HG03439 (cell line): Measurements from ENCODE around the gene DCHS2.

Source experiments
- ATAC-seq: cut with Tn5 transposase; IDR thresholded peaks from one replicate; pipeline ENCODE4 v1.9.1; 2021; ENCODE audit warnings: mild to moderate bottlenecking, moderate library complexity; ENCODE audit not compliant: unreplicated experiment

DCHS2 gene

DNA sequence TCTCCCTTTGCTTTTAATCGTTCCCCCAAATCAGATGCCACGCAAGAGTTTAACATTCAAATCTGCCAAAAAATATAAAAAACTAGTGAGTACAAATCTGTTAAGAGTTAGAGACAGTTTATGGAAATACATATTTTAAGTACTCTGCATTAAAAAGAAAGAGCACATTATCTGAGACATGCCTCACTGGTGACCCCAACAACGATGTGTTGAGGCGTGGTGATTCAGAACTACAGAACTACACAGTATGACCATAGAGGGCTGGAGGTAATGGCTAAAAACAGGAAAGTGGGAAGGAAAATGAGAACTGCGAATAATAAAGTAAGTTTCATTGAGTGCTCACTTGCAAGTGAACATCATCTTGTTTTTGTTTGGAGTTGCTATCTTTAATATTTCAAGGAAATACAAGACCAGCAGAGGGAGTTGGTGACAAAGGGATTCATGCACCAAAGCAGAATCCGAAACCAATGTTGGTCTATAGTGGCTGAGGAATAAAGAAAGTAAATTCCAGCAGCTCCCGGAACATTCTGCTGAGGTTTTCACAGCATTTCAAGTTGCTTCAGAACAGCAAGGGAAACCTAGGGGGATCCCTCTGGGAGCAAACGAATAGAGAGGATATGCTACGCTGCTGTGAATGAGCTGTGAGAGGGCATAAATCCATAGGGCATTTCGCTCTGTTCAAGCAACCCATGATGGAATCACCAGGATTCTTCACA is 92.2 kb downstream of the DCHS2 start:
- no peak for ATAC-seq

DNA sequence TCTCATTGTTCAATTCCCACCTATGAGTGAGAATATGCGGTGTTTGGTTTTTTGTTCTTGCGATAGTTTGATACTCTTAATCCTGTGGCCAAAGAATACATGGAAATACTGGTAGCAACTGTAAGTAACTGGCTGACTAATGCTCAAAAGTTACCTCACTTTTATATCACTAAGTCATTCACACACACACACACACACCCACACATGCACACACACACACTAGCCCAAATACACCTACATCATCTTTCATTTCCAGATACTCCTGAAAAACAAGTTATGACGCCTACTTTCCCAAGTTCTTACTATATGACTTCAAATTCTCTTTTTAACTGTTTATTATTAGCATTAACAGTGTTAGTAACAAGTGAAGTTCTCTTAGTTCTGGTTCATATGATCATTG is 101.3 kb downstream of the DCHS2 start:
- no peak for ATAC-seq

DNA sequence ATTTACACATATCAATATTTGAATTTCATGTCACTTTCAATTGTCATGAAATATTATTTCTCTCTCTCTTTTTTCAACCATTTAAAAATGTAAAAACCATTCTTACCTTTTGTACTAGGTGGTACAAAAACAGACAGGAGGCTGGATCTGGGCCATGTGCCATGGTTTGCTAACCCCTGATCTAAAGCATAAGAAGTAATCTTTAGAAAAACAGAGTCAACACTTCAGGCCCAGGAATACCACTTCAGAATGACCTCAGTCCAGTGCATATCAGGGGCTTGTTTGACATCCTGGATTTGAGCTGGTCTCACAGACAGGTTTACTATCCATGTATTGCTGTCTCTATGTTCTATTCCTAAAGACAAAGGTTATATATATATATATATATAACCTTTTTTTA is 102.5 kb downstream of the DCHS2 start:
- no peak for ATAC-seq

DNA sequence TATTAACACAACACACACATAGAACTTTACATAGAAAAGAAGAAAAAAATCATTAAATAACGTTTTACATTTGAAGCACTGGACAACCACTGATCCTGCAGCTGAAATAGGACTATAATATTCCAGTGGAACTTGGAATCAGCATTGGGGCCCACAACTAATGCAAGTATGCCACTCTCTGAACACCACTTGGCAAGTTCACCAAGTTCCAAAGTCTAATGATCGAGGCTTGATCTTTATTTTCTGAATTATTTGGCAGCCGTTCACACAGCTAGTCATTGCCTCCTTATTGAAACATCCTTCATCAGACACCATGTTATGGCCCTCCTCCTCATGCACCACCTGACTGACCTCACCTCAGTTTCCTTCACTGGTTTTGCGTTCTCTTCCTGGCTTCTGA is 107.6 kb downstream of the DCHS2 start:
- no peak for ATAC-seq

DNA sequence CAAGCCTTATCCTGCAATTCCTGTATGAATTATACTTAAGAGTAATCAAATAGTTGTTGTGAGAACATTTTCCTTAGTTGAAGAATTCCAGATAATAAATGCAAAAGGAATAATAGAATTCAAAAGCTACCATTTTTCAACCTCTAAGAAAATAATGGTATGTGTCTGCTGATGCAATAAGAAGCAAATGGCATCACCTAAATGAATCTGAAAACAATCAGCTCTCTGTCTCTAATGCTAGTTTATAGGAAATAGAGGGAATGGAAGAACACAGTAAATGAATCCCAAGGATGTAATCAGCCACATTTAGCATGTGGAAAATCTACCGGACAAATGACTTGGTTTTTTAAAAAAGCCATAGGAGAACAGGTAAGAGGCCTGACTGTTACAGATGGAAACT is 115.1 kb downstream of the DCHS2 start:
- ATAC-seq, result no peak

DNA sequence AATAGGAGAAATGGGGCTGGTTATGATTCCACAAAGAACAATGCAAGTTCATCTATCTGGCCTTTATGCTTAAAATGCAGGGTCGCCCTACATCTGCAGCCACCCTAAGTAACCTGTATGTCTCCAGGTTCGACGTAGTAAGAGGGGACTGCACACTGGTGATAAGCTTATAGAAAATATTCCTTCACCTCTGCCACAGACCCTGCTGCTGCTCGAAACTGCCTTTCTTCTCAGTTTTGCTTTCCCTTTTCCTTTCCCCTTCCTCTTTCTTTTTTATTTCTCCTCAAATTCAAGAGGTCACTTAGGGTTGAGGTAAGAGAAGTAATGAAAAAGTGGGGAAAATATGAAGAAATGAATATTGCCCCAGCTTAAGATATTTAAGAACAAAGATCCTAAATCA is 123.5 kb downstream of the DCHS2 start:
- no peak for ATAC-seq

DNA sequence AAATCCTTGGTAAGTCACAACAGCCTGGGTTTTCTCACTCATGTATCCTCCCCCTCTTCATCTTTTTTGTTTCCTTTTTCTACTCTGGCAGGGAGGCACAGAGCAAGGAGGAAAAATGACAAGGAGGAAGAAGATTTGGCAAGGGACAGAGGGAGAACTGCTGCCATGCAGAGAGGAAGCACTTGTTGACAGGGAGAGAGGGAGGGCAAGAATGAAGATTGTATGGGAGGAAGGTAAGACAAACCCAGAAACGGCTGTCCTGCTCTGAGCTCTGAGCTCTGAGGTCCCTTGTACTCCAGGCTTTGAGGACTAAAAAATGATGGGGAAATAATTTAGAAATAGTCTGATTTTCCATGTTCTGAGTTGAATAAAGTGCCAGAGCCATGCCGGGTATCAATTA is 123.9 kb downstream of the DCHS2 start:
- ATAC-seq, result no peak

DNA sequence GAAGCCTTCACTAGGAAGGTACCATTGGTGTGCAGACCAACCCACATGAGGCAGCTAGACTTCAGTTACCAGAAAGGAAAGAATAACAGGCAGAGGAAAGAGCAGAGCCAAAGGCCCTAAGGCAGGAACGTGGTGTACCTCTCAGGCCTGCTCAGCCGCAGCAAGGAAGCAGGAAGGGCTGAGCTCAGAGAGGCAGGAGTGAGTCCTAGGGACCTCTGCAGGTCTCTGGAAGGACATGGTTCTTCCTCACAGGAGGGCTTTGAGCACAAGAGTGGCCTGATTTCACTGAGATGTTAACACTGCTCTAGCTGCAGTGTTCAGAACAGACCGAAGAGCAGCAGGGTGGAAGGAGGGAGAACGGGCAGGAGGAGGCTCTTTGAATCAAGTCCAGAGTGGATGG is 124.6 kb downstream of the DCHS2 start:
- ATAC-seq, result no peak

DNA sequence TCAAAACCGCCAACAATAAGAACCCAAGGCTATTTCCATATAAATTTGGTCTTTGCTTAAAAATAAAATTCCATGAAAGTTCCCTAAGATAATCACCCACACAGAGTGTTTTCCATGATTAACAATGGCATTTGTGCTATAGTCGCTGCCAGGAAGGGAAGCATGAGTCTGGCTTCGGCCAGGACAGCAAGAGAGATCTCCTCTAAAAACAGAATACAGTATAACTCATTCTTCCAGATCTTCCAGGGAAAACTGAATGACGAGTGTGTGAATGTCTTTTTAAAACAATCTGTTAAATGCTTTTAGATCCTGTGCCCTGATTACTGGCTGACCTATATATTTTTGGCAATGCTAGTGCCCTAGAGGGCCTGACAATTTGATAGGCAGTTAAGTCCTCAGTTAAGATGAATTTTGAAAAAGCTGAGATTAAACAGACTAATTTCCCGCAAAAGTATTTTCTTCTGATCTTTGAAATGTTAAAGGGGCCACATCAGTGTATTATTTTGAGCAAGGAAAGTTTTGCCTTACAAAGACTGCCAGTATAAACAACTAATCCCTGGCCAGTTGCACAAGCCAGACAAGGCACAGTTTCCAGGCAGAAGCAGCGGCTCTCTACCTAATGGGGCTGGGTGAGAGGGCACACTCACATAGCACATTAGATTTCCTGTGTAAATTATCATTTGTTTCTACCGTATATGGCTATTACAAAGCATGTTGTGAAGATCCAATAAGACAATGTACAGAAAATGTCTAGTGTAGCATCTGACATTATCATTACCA is 127.3 kb downstream of the DCHS2 start:
- ATAC-seq, result no peak

DNA sequence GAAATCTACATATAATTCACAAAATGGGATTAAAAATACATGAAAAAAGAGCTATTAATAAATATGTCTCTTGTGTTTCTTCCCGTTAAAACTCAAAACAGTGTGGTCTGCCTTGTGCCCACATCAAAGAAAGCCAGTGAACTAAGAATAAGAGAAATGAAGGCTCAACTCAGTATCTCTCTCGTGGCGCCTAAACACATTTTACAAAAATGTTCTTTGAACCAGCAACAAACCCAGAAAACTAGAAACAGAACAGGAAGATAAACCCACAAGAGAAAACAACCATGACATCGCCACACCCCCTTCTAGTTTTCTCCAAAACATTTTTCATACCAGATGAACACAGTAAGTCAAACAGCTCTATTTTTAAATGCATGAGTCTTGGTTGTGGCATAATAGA is 130.1 kb downstream of the DCHS2 start:
- no peak for ATAC-seq

DNA sequence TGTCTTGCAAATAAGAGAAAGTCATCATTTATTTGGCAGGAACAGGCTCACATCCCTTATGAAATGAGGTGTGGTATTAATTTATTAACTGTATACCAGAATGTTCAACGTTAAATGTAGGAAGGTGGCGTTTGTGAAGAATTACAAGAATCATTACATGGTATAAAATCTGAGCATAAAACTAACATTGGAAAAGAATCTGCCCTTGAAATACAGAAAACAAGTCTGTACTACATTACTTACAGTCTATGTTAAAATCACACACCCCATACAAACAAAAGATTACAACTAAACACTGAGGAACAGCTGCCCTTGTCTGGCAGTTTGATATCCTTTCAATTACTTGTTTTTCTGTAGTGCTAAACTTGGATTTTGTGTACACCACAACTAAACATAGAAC is 131.1 kb downstream of the DCHS2 start:
- no peak for ATAC-seq

DNA sequence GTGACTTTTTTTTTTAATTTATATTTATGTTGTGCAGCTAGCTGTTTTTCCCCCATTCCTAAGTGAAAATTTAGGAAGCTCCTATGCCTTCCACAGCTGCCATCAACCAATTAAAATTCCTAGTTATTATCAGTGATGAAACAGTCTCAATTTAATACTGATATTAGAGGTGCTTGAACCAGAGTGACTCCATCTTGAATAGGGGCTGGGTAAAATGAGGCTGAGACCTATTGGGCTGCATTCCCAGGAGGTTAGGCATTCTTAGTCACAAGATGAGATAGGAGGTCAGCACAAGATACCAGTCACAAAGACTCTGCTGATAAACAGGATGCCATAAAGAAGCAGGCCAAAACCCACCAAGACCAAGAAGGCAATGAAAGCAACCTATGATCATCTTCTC is 136.7 kb downstream of the DCHS2 start:
- no peak for ATAC-seq

DNA sequence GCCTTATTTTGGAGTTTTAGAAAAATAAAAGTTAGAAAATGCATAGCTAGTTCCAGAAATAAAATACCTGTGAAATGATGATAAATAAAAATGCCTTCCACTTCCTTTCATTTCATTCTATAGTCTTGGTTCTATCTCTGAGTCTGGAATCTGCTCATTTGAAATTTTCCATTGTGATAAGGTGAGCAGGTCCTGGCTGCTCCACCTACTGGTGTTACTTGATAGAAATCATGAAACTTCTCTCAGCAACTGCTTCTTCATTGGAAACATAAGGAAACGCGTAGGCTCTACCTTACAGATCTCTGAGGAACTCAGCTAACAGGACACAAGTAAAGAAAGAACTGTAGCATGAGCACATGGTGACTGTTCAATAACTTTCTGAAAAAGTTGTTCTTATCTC is 141.8 kb downstream of the DCHS2 start:
- ATAC-seq, result no peak

DNA sequence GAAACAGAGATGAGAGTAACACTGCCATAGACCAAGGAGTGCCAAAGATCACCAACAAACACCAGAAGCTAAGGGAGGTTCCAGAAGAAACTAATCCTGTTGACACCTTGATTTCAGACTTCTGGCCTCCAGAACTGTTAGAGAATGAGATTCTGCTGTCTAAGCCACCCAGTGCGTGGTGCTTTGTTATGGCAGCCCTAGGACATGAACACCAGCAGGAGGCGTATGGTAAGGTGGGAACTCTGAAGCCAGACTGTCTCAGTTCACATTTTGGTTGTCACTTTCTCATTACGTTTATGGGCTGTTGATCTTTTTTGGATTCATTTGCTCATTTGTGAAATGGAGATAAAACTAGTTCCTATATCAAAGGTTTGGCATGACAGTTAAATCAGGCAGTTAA is 142.9 kb downstream of the DCHS2 start:
- no peak for ATAC-seq

DNA sequence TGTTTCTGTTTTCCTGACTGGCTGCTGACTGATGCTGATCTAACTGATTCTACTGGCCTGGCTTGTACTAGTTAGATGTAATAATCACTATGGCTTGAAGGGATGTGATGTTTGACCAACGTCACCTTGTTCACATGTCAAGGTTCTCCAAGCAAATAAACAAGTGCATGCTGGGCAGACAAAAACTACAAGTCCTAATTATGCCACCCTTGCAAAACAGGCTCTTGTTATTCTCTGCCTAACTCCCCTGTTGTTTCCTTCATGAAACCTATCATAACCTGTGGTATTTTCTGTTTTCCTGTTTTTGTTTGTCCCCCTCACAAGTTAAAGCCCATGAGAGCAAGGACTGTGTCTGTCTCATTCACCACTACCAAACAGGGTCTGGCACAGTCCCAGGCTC is 146.2 kb downstream of the DCHS2 start:
- ATAC-seq, result no peak

DNA sequence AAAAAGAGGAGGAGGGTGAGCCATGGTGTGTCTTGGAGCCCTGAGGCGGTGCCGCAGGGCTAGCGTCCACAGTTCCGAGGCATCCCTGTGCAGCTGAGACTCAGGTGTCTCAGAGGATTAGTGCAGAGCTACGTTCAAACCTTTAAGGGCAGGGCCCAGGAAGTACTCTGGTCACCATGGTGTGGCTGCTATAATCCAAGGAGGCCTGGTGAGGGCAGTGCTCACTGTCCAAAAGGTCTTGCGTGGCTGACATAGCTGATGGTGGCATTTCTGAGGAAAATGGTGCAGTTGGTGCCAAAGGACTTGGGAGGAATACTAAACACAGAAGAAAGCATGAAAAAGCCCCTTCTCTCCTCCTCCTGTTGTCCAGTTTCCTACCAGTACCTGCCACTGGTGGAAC is 146.9 kb downstream of the DCHS2 start:
- no peak for ATAC-seq

DNA sequence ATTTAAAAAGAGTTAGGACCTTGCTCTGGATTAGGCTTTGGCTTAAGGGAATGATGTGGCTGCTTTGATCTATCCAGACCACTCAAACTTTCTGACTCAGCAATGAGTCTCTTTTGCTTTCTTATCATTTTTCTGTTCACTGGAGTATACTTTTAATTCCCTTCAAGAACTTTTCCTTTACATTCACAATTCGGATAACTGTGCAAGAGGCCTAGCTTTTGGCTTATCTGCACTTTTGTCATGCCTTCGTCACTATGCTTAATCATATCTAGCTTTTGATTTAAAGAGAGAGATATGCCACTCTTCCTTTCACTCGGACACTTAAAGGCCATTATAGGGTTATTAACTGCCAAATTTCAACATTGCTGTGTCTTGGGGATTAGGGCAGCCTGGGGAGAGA is 147.9 kb downstream of the DCHS2 start:
- no peak for ATAC-seq

DNA sequence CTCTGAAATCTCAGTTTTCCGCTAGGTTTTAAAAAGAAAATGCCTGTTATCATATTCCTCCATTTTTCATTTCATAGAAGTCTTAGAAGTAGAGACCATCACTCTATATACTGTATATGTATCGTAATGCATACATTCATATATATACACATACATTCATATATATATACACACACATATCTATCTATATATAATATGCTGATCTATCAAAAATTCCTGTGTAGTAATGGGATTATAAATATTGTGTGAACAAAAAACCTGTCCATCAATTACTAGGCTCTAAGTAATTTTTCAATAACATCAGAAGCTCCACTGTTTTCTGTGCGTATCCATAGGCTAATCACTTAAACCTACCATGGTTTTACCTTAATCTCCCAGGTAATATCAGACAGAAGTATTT is 150.2 kb downstream of the DCHS2 start:
- ATAC-seq, result no peak

DNA sequence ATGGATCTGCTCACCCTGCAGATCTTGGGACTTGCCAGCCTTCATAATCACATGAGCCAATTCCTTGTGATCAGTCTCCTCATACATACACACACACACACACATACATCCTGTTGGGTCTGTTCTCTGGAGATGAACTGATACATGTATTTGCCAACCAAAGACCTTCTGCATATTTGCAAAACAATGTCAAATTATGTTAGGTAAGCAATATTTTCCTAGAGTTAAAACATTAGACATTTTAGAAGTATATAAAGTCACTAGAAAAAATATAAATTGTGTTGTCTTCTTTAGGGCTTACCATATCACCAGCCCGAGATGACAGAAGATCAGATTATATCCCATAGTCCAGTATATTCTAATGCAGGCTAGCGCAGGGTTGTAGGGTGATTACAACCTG is 156.0 kb downstream of the DCHS2 start:
- no peak for ATAC-seq

DNA sequence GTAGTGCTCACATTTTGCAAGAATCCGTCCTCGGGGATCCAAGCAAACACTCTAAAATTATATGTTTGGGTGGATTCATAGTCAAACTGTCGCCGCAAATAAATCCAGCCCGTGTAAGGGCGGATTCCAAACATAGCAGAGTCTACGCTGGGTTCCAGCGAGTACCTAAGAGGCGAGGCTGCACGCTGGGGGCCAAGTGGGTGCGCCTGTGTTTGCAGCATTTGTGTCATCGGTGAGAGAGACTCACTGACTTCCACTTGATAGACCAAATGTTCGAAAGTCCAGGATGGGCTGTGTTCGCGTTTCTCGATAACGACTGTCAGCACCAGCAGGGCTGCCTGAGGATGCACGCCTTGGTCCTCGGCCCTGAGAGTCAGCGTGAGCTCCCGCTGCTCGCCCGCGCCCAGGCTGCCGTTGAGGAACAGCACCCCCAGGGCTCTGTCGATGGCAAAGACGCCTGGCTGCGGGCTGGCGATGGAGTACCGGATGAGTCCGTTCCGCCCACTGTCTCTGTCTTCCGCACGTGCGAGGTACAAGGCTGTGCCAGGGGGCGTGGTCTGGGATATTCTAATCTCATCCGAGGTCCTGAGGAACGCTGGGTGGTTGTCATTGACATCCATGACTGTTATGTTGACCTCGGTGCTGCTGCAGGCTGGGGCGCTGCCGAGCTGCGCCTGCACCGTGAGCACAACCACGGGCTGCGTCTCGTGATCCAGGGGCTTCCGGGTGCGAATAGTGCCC is 158.7 kb downstream of the DCHS2 start:
- peak; percentile 69 for ATAC-seq

DNA sequence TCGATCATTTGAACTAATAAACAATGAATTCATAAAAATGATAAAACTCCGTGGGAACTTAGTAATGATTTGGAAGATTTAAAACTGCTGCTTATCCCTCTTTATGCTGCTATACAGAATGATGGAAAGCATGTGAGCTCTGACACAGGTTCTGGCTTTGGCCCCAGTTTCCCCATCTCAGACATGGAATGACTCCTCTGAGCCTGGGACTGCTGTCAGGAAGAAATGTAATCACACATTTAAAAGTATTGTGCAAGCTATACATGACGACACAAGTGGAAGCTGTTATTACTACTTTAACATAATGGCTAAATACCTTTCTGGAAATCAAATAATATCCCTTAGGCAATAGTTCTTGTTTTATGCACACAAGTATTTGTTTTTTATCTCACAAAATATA is 161.7 kb downstream of the DCHS2 start:
- no peak for ATAC-seq

DNA sequence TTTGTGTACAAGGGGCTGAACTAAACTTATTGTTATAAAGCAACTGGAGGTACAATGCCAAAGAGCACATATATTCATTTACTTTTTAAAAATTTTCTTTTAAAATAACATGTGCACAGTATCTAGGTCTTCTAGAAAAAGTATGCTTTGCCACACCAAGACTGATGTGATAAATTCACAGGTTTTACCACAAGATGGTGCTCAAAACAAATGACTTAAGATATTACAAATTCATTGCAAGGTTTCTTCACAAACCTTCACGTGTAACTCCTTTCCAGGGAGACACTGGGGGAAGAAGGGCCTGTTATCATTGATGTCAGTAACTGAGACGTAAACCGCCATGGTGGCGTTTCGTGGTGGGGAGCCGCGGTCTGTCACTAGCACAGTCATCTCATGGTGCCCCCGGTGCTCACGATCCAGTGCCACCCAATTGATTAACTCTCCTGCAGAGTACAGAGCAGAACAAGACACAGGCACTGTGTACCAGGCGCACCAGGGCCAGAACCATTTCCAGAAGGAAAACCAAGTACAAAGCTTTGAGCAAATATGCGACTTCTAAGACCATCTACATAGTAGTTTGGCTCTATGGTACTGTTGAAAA is 162.2 kb downstream of the DCHS2 start:
- ATAC-seq, result no peak
